Astrocyte of the cerebellum (primary cell): Measurements from ENCODE around the gene MYO1A.

Experiments
- DNase-seq: peaks from one replicate; pipeline ENCODE4 v3.0.0-alpha.2; 2011; ENCODE audit warnings: low read depth
- H3K4me3 ChIP-seq: 2 replicates; pipeline ENCODE4 v1.5.1; 2011; ENCODE audit warnings: mild to moderate bottlenecking, low read depth, low read length, moderate library complexity
- CTCF ChIP-seq: IDR thresholded peaks from 2 replicates; pipeline ENCODE4 v1.5.1; 2012; ENCODE audit warnings: low read length, low read depth, moderate library complexity, mild to moderate bottlenecking; ENCODE audit errors: missing control alignments
- in situ Hi-C: cut with HindIII; loops from 2 replicates; pipeline ENCODE4 v1.10.0; 2017; ENCODE audit warnings: low sequenced_read_pairs

Gene MYO1A

GRCh38 chr12:57000393-57000792, 49.5 kb downstream of the MYO1A start:
- in situ Hi-C loops: no loop called here
- TF ChIP-seq CTCF: no peak
- no peak overlapping the region for H3K4me3 ChIP-seq
- no peak for DNase-seq

- in situ Hi-C loops: no loop called here
- no peak for TF ChIP-seq CTCF
- no peak for DNase-seq
These were observed 50.5 kb downstream of the MYO1A start for GRCh38 chr12:56999456-56999855.

GRCh38 chr12:56998981-56999380, 50.9 kb downstream of the MYO1A start:
- TF ChIP-seq CTCF: no peak
- in situ Hi-C loops: no loop called here
- DNase-seq: no peak
- H3K4me3 ChIP-seq: no peak overlapping the region

More at GRCh38 chr12:56999456-56999855, 50.5 kb downstream of the MYO1A start:
- no peak overlapping the region for H3K4me3 ChIP-seq

GRCh38 chr12:56998316-56998715, 51.6 kb downstream of the MYO1A start:
- DNase-seq: no peak
- in situ Hi-C loops: no loop called here
- no peak overlapping the region for H3K4me3 ChIP-seq
- TF ChIP-seq CTCF: no peak

GRCh38 chr12:56996793-56997545, 53.0 kb downstream of the MYO1A start:
- TF ChIP-seq CTCF: no peak
- in situ Hi-C loops: no loop called here
- no peak for DNase-seq
- no peak overlapping the region for H3K4me3 ChIP-seq

GRCh38 chr12:56995930-56996496, 53.9 kb downstream of the MYO1A start:
- no peak for TF ChIP-seq CTCF
- H3K4me3 ChIP-seq: no peak overlapping the region
- in situ Hi-C loops: no loop called here
- no peak for DNase-seq
